ENCODE results near the gene DMXL2. TPM values are rescaled to one million over a fixed set of nuclear protein-coding genes. Genes with fewer than 3 reads are reported as not detected.

Gene DMXL2
- total and polyA plus RNA-seq, 9 of the 15 experiments (the other 6 are each of a cell fraction or from before 2014, with no cell fraction given), result 9.3 to 57.7 (median 30.7) TPM

DNA sequence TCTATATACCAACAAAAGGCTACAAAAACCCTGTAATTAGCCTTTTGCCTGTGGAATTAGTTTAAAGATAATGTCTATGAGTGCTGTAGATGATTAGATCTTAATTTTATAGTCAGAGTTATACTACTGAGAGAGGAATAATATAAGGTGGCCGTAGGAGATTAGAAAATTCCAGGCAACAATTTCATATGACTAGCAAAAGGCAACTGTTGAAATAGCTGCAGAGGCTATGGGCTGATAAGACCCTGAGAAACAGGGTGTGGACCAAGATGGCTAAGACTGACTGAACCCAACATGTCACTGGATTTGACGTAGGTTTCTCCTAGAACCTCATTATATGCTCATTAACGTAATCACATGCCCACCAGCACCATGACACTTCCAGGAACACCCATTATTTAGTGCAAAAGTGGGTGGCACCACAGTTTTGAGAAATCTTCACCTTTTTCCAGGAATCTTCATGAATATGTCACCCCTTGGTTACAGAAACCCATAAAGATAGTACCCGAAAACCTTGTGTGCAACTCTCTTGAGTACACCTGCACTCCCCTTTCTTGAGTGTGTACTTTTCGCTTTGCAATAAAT, 29.6 kb upstream of the DMXL2 start (continued):
- TF ChIP-seq ZC3H4 (CRISPR knock-in tag; IDR thresholded peaks at IDR 0.05; ENCODE audit: borderline replicate concordance) (no peak), ZBTB17 (CRISPR knock-in tag; IDR thresholded peaks at IDR 0.05) (no peak), EP300 (IDR thresholded peaks at IDR 0.05; ENCODE audit: low read length) (peak; percentile 89), TEAD1 (CRISPR knock-in tag; IDR thresholded peaks at IDR 0.05) (peak; percentile 60 to 72; a peak in 3 of 4 replicates), ZNF766 (CRISPR knock-in tag; conservative IDR thresholded peaks at IDR 0.05) (peak; percentile 86), HOXB6 (CRISPR knock-in tag; IDR thresholded peaks at IDR 0.05; ENCODE audit: borderline replicate concordance) (no peak), PPARD (CRISPR knock-in tag; IDR thresholded peaks at IDR 0.05) (no peak), HEY1 (CRISPR knock-in tag; IDR thresholded peaks at IDR 0.05; ENCODE audit: borderline replicate concordance) (no peak), TRIM24 (IDR thresholded peaks at IDR 0.05) (peak; percentile 77 to 88), PHF21A (IDR thresholded peaks at IDR 0.05; ENCODE audit: borderline replicate concordance, low read depth) (no peak), SNRNP70 (optimal IDR thresholded peaks at IDR 0.05; ENCODE audit: low read depth, low read length) (no peak), GATAD2A (IDR thresholded peaks at IDR 0.05) (no peak), ZNF217 (CRISPR knock-in tag; IDR thresholded peaks at IDR 0.05) (no peak), NCOA6 (IDR thresholded peaks at IDR 0.05) (no peak; the same call in 1 of the 2 replicates), RBM17 (IDR thresholded peaks at IDR 0.05; ENCODE audit: borderline replicate concordance, low read depth, low read length) (no peak), MTA2 (IDR thresholded peaks at IDR 0.05; ENCODE audit: low read depth) (peak; percentile 88), TAL1 (IDR thresholded peaks at IDR 0.05) (peak; percentile 94)
- TF ChIP-seq, protein P1, sequence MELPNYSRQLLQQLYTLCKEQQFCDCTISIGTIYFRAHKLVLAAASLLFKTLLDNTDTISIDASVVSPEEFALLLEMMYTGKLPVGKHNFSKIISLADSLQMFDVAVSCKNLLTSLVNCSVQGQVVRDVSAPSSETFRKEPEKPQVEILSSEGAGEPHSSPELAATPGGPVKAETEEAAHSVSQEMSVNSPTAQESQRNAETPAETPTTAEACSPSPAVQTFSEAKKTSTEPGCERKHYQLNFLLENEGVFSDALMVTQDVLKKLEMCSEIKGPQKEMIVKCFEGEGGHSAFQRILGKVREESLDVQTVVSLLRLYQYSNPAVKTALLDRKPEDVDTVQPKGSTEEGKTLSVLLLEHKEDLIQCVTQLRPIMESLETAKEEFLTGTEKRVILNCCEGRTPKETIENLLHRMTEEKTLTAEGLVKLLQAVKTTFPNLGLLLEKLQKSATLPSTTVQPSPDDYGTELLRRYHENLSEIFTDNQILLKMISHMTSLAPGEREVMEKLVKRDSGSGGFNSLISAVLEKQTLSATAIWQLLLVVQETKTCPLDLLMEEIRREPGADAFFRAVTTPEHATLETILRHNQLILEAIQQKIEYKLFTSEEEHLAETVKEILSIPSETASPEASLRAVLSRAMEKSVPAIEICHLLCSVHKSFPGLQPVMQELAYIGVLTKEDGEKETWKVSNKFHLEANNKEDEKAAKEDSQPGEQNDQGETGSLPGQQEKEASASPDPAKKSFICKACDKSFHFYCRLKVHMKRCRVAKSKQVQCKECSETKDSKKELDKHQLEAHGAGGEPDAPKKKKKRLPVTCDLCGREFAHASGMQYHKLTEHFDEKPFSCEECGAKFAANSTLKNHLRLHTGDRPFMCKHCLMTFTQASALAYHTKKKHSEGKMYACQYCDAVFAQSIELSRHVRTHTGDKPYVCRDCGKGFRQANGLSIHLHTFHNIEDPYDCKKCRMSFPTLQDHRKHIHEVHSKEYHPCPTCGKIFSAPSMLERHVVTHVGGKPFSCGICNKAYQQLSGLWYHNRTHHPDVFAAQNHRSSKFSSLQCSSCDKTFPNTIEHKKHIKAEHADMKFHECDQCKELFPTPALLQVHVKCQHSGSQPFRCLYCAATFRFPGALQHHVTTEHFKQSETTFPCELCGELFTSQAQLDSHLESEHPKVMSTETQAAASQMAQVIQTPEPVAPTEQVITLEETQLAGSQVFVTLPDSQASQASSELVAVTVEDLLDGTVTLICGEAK (IDR thresholded peaks at IDR 0.05), result no peak
- TF ChIP-seq, protein P1 (CRISPR knock-in tag; IDR thresholded peaks at IDR 0.05), result no peak
- TF ChIP-seq, protein P2, sequence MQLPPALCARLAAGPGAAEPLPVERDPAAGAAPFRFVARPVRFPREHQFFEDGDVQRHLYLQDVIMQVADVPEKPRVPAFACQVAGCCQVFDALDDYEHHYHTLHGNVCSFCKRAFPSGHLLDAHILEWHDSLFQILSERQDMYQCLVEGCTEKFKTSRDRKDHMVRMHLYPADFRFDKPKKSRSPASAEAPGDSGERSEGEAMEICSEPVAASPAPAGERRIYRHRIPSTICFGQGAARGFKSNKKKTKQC (CRISPR knock-in tag; IDR thresholded peaks at IDR 0.05), result no peak
- TF ChIP-seq, protein P3, sequence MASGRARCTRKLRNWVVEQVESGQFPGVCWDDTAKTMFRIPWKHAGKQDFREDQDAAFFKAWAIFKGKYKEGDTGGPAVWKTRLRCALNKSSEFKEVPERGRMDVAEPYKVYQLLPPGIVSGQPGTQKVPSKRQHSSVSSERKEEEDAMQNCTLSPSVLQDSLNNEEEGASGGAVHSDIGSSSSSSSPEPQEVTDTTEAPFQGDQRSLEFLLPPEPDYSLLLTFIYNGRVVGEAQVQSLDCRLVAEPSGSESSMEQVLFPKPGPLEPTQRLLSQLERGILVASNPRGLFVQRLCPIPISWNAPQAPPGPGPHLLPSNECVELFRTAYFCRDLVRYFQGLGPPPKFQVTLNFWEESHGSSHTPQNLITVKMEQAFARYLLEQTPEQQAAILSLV (tag; IDR thresholded peaks at IDR 0.05), result no peak
